GM10248 (cell line): Measurements from ENCODE around the gene ARL6IP6.

Experiments used
- CTCF ChIA-PET: fragments of 300-600 bp; sonication (Branson Sonifier 250); formaldehyde crosslinking; extraction: SDS; loops from one replicate; lab custom pipeline; 2021; ENCODE audit warnings: antibody characterized with exemption; lab: Yijun Ruan, JAX
- POLR2A ChIA-PET: fragments of 350-650 bp; sonication (Branson Sonifier 250); formaldehyde crosslinking; extraction: SDS; loops from one replicate; lab custom pipeline; 2020; ENCODE audit warnings: antibody characterized with exemption; lab: Yijun Ruan, JAX
- DNase-seq: peaks from one replicate; pipeline ENCODE4 v3.0.0; 2012; ENCODE audit errors: extremely low spot score
- CTCF ChIP-seq: IDR thresholded peaks from 2 replicates; pipeline ENCODE4 v1.5.1; 2012; ENCODE audit warnings: mild to moderate bottlenecking, low read depth; ENCODE audit errors: extremely low read depth, missing control alignments, control extremely low read depth

ARL6IP6 gene

GRCh38 chr2:152706477-152707021 lies 11.9 kb upstream of the ARL6IP6 start:
- DNase-seq, result no peak
- no peak for TF ChIP-seq CTCF
- ChIA-PET POLR2A (no interaction called here), CTCF (interaction anchor here (1.0 to 2.1 kb wide), 3 partner anchors 7 to 13 kb away, joined by 3 to 13 read pairs (median 4); no protein-coding TSS in a partner anchor)

GRCh38 chr2:152708742-152709141 lies 9.7 kb upstream of the ARL6IP6 start:
- DNase-seq, result no peak
- CTCF ChIA-PET, result interaction anchor here (0.9 to 2.1 kb wide), 2 partner anchors 7 to 8 kb away, joined by 3 to 13 read pairs; no protein-coding TSS in a partner anchor
- no peak for TF ChIP-seq CTCF
- POLR2A ChIA-PET, result no interaction called here

- CTCF ChIA-PET, result interaction anchor here (1.4 kb wide), 1 partner anchor 24 kb away, joined by 3 read pairs; no protein-coding TSS in a partner anchor
- POLR2A ChIA-PET, result no interaction called here
- no peak for TF ChIP-seq CTCF
- no peak for DNase-seq
Measured at GRCh38 chr2:152710713-152711112, 7.7 kb upstream of the ARL6IP6 start.

GRCh38 chr2:152715112-152715511 lies 3.3 kb upstream of the ARL6IP6 start:
- DNase-seq, result no peak
- POLR2A ChIA-PET, result no interaction called here
- CTCF ChIA-PET, result interaction anchor here (1.0 to 2.5 kb wide), 8 partner anchors 8 to 80 kb away, joined by 3 to 13 read pairs (median 4); no protein-coding TSS in a partner anchor
- TF ChIP-seq CTCF, result no peak

- CTCF ChIA-PET, result interaction anchor here (0.8 to 2.6 kb wide), 13 partner anchors 8 to 690 kb away, joined by 3 to 13 read pairs (median 4); no protein-coding TSS in a partner anchor
- peak; percentile 51 for TF ChIP-seq CTCF
- no peak for DNase-seq
- POLR2A ChIA-PET, result no interaction called here
Measured at GRCh38 chr2:152715854-152716428, 2.5 kb upstream of the ARL6IP6 start.

- no peak for TF ChIP-seq CTCF
- no peak for DNase-seq
- CTCF ChIA-PET, result interaction anchor here (0.7 to 2.6 kb wide), 10 partner anchors 9 to 691 kb away, joined by 3 to 13 read pairs (median 4); partner anchors contain the start of gene STAM2
- POLR2A ChIA-PET, result interaction anchor here (1.0 kb wide), 2 partner anchors 9 to 13 kb away, joined by 3 to 4 read pairs; no protein-coding TSS in a partner anchor
Measured at GRCh38 chr2:152716805-152717227, 1.6 kb upstream of the ARL6IP6 start.
